HG03432 (cell line): ENCODE measurements around the gene LZTFL1.
"Not testable (repeated sequence)": the region's sequence is repeated elsewhere in the genome, so short reads cannot be mapped to it uniquely, and the experiment has no call there.

Experiments used
- ATAC-seq: cut with Tn5 transposase; IDR thresholded peaks from one replicate; pipeline ENCODE4 v1.9.1; 2021; ENCODE audit warnings: mild to moderate bottlenecking, moderate library complexity; ENCODE audit not compliant: unreplicated experiment

The LZTFL1 gene

DNA sequence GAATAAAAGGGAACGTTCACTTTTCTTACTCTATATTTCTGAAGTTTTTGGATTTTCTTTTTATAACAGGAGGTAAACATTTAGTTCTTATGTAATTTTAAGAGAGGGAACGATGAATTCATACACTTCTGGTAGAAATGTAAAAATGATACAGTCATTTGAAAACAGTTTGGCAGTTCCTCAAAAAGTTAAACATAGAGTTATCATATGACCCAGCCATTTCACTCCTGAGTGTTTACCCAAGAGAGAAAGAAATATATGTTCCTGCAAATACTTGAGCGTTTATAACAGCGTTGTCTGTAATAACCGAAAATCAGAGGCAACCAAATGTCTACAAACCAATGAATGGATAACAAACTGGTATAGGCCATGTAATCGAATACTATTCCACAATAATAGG is 23.6 kb upstream of the LZTFL1 start:
- no peak for ATAC-seq

DNA sequence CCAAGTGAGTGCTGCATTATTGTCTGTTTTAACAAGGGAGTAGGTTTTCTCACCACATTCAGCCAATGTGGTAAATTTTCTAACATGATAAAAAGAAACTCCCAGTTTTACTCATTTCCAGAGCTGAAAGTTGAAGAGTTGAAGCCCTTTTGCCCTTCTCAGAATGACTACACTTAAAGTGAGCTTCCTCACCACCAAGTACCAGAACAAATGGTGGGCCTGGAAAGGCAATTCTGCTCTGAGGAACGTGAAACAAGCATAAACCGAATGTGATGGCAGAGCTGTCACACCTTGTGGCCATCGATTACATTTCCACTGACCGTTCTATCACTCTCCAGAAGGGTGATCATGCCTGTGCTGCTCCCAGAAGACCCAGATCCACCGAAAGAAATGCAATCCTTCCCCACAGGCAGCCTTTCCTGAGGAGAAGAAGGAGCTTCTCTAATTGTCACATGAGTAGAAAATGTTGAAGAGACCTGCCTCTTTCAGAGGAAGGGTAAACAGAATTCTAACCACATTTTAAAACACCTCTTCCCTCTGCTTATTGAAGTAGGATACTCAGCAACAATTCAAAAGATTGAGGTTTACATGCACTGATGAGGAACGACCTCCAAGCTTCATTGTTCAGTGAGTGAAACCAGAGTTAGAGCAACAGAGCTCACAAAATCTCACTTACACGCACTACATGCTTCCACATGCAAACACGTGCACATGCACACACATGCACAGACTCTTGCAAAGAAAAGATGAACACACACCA is 23.0 kb upstream of the LZTFL1 start:
- peak; percentile 71 for ATAC-seq

DNA sequence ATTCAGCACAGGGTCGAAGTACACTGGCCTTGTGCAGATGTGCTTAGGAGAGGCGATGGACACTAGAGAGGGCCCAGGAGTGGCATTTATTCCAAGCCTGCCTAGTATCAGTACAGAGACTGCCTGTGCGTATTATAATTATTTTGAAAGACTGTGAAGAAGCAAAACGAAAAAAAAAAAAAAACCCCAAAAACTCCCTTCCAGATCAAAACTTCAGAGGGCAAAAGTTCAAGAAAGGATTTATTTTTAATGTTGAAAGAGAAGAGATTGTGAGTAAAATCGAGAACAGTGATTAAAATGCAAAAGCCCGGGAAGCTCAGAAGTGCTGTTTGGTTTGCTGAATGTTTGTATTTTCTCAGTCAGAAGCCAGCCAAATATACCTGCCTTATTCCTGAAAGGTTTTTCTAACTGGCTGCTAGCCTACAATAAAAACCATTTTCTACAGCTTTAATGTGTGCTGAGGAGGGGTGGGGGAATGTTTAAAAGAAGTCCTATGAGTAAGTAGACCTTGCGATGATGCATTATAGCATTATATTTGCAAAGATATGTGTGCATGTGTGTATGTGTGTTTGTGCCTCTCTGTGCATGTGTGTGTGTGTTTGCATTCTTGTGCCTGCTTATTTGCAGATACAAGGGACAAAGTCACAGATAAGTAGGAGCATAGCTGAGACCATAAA is 19.3 kb upstream of the LZTFL1 start:
- ATAC-seq: peak; percentile 72

DNA sequence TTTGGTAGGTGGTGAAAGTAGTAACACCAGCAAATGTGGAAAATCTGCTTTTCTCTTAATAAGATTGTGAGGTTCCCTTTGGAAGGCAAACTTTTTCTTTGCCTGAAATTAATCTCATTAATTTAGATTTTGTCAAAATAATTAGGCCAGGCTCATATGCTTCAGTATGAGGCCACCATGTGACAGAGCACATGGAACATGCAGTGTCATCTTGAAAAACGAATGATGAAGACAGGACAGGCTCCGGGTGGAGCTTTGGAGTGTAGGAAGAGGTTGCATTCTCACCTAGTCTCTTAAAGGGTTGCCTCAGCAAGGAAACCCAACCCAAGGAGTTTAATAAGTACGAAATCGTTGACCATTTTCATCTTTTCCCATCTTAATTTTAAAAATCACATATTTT is 18.6 kb upstream of the LZTFL1 start:
- ATAC-seq: no peak

DNA sequence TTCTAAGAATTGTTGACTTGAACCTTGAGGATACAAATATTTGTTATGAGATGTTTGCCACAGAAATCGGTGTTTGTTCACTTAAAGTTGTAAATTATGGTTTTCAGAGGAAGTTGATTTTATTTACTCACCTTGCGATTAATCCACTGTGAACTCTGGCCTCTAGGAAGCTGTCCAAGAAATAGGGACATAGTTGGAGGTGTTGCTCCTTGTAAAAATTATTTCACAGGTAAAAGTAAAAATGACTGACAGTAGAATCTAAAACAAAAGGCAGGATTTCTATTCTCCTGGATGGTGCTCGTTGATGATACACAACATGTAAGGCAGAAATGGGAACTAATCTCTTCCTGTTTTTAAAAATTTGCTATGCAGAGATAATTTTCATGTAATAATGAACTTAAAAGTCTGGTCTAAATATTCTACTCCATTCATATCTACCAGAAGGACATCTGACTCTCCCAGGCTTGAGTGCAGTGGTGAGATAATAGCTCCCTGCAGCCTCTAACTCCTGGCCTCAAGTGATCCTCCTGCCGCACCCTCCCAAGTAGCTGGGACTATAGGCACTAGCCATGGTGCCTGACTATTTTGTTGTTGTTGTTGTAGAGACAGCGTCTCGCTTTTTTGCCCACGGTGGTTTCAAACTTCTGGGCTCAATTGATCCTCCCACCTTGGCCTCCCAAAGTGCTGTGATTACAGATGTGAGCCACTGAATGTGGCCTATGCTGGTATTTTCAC is 17.1 kb upstream of the LZTFL1 start:
- no peak for ATAC-seq

DNA sequence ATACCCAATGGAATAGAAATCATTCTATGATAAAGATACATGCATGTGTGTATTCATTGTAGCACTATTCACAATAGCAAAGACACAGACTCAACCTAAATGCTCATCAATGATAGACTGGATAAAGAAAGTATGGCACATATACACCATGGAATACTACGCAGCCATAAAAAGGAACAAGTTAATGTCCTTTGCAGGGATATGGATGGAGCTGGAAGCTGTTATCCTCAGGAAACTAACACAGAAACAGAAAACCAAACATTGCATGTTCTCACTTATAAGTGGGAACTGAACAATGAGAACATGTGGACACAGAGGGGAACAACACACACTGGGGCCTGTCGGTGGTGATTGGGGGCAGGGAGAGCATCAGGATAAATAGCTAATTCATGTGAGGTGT is 15.1 kb upstream of the LZTFL1 start:
- not testable (repeated sequence) for ATAC-seq

DNA sequence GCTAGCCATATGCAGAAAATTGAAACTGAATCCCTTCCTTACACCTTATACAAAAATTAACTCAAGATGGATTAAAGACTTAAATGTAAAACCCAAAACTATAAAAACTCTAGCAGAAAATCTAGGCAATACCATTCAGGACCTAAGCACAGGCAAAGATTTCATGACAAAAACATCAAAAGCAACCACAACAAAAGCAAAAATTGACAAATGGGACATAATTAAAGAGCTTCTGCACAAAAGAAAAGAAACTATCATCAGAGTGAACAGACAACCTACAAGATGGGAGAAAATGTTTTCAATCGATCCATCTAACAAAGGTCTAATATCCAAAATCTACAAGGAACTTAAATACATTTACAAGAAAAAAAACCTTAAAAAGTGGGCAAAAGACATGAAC is 14.4 kb upstream of the LZTFL1 start:
- not testable (repeated sequence) for ATAC-seq

DNA sequence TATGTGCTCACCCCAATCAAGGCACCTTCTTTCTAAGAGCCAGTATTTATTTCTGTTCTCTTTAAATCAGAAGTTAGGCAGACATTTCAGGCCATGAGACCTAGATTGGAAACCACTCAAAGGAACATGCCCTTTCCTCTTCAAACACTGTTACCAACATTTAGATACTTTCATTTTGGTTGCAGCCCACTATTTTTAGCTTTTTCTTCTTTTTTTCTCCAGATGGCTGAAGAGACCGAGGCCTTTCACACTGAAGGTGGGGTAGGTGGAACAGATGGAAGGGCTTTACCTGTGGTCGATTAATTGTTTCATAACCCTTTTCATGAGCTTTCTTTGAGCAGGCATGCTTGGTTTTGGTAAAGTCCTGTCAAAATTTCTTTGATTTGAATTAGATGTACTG is 10.9 kb upstream of the LZTFL1 start:
- no peak for ATAC-seq

DNA sequence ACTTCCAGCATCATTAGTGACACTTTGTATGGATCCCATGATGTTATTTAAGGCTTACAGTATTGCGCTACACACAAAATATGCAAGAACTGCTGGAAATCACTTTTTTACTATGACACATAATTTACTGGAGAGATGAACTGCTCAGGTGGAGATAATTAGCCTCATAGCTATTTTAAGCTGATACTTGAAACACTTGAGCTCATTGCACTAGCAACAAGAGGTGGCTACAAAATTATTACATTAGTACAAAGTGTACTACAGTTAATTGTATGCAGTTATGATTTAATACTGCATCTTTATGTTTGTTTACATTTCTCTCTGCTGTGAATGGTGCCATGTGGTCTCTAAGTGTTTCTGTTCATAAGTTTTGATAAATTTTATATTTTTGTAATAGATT is 6.5 kb upstream of the LZTFL1 start:
- no peak for ATAC-seq

DNA sequence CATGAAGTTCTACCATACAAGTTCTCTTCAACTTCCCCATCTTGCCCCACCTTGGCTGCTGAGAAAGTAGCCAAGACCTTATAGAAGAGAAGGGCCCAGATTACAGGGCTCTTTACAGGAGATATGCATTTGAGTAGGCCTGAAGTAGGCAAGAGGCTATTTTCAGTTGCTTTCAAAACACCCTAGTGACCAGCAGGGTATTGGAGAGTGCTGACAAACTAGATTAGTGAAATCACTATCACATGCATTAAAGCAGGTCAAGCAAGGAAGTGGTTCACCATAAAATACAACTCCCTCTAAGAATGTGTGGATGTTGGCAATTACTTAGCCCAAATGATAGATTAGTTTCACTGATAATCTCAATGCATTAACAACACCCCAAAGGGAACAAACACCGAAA is 2.7 kb upstream of the LZTFL1 start:
- no peak for ATAC-seq

DNA sequence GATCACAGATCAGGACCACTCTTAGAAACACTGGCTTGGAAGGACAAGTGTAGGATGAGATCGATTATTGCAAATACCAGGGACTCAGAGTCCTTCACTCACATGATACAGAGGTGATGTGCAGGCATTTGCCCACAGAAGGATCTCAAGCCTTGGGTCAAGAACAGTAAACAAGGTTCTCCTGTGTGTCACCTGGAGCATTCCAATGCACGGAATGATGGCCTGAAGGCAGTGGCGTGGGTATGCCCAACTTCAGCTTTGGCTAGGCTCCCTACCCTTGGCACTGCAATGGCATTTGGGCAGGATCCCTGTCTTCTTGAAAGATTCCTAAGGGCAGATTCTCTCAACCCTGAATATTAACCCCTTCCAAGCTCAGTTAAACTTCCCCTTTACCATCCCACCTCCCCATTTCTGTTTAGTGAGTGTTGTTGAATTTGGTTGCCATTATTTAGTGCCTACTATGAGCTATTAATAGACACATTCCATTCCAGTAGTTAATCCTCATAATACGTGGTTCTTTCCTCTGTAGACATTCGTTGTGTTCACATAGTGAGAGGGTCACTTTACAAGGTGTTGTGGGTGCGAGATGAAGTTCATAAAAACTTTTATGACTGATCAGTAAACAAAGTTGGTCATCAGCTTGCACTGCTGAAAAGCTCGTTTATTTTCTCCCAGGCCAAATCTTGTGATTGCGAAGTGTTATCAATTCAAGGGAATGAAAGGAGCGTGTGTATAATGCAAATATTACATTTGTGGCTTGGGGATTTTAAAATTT is 1.1 kb upstream of the LZTFL1 start:
- no peak for ATAC-seq

DNA sequence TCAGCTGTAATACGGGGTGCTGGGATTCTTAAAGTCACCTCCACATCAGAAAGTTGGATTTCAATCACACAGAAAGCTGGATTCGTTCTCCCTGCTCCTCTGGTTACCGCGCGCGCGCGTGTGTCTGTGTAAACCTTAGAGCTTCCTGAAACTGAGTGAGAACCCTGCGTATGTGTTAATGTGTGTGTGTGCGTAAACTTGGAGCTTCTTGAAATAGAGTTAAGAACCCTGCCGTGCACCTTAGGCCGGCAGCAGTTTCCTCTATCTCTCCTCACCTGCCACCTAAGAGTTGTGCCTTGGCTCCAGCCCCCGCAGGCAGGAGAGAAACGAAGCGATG is 531 bp downstream of the LZTFL1 start:
- peak; percentile 6 for ATAC-seq

DNA sequence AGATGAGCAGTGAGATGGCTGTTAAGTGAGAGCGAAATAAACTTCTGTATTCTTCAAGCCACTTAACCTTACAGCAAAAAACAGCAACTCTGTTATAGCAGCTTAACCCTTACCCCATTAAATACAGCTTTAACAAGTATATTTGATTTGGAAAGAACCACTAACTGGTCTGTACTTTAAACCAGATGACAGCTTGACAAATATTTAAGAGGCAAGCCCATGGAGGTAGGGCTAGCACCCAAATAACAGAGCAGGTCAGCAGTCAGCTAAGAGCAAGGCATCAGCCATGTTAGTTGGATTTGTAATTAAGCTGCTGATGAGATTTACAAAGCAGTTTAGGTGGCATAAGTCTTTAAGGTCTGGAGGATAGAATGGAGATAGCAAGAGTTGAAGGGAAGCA is 3.5 kb downstream of the LZTFL1 start:
- ATAC-seq: no peak

DNA sequence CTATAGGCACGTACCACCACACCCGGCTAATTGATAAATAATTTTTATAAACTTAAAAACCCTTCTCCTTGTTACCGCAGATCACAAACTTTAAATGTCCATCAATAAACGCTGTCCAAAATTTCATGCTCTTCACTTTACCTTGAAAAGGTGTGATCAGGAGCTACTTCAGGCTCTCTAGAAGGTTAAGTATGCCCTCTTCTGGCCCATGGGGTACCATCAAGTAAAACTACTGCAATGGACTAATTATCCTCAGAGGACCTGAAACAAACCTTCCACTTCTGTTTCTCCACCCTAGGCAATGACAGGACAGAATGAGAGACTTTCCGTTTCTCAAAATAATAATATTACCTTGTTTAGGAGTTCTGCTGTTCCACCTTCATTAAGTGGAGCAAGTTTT is 9.2 kb downstream of the LZTFL1 start:
- ATAC-seq: no peak

DNA sequence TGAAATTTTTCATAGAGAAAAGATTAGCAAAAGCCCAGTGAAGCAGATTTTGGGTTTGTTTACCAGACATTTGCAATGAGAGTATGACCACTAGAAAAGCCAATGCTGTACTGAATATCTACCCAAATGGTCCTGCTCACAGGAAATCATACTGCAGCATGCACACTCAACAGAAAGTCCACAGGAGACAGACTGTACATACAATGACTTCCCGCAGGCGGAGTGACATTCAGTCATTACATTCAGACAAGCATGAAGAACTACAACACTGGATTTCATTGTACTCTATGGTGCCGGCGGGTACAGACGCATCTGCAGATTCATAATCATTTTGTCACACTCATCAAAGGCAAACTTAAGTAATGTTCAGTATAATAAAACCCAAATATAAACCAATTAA is 11.8 kb downstream of the LZTFL1 start:
- ATAC-seq: no peak

DNA sequence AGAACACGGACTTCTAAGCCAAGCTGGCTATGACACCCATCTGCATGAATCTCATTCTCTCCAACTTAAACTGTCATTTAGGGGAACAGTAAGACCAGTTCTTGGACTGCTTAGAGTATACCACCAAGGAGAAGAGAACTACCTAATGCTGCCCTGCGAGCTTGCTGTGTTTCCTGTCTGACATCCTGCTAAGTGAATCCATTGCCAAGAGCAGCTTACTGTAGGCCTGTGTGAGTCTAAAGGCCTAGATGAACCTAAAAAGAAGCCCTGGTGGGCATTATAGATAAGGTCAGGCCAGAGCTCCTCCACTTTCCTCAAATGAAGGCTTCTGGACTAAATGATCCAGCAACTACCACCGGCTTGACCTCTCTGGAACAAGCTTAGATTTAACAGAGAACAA is 15.0 kb downstream of the LZTFL1 start:
- ATAC-seq: no peak

DNA sequence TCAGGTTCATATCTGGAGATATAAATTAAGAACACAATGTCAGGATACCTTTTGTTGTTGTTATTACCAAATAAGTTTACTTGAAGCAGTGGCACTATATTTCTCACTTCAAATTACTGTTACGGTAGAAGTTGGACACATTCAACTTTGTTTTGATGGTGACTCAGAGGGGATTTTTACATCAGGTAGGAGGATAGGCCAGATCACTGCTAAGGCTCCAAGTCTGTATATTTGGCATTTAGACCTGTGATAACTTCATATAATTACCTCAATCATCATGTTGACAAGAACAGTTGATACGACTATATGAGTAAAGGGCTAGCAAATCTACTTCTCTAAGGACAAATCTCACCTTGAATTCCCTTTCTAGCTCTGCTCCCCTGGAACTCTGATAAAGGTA is 15.6 kb downstream of the LZTFL1 start:
- ATAC-seq: no peak

DNA sequence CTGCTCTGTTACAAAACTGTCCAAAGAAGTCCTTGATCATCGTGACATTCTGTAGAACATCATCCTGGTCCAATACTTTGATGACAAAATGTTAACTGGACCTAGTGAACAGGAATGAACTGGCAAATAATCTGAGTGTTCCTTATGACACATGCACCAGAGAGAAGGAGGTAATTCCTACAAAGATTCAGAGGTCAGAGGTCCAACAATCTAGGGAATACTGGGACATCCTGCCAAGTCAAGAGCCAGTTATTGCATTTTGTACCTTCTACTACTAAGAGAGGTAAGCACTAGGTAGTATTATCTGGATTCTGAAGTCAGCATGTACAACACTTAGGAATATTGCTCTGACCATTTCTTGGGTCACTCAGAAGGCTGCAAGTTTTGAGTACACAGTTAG is 20.8 kb downstream of the LZTFL1 start:
- ATAC-seq: no peak

DNA sequence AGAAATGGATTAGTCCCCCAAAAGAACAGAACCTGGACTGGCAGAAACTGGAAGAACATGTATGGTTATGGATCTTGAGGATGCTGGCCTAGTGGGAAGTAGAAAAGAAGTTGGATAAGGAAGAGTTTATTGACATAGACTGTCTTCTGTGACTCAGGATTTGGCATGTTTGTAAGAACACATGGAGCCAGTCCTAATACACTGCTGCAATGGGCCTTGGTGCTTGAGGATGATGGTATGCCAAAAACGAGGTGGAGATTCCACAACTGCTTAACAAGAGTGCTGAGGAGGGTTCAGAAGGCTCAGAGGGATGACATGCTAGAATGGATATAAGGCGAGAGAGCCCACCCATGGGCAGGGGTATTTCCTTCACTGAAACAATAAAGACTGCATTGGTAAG is 22.4 kb downstream of the LZTFL1 start:
- ATAC-seq: no peak

DNA sequence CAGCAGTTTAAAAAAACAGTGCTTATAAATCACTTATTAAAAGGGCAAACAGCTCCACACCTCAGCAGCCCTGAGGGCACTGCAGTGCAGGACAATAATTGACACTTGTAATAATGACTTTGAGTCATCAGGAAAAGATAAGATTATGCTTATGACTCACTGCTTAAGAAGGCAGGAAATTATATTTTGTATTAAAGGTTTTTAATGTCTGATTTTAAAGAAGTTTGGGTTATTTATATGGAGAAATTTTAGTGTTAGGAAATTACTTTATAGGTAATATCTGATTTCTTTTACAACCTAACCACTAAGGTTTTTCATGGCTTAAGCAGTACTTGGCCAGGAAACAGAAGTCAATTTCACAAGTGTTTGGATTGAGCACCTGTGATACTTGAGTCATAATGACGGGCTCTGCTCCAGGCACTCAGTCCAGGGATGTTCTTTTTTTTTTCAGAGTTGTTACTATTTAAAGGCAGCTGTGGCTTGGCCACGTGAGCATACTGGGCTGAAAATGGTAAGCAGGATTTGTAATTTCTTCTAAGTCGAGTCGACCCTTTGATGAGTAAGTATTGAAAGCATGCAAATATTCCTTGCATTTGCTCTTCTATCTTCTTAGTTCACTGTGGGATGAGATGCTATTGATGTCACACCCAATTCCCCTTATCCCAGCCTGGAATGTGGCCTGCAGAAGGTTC is 23.9 kb downstream of the LZTFL1 start:
- ATAC-seq: no peak

DNA sequence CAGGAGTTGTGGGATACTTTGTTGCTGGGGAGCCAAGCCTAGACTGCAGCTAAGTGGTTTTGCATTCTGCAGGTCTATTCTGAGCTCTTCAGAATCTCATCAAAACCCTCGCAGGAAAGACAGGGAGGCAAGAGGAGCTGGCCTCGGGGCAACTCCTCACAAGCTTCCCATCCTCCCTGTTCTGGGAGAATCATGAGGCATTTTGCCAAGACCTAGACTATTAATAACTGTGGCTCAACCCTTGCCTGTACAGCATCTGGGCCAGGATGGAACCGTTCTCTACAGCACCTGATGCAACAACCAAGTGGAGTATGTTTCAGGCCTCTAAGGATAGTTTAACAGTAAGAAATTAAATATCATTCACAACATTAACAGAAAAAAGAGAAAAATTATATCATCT is 25.4 kb downstream of the LZTFL1 start:
- no peak for ATAC-seq
